Fibroblast of villous mesenchyme (primary cell): ENCODE data around the gene TJP1. TPM values are rescaled to one million over a fixed set of nuclear protein-coding genes. Genes with fewer than 3 reads are reported as not detected.
A peak's percentile ranks its signal among the peaks of the same experiment; 100 is the strongest.
"Not testable (repeated sequence)": the region's sequence is repeated elsewhere in the genome, so short reads cannot be mapped to it uniquely, and the experiment has no call there.

Experiments used
- DNase-seq: peaks from one replicate; pipeline ENCODE4 v3.0.0-alpha.2; 2010; ENCODE audit warnings: low read depth
- H3K4me3 ChIP-seq: 2 replicates; pipeline ENCODE4 v1.5.1; 2011; ENCODE audit warnings: low read depth, mild to moderate bottlenecking, low read length
- total RNA-seq: library from RNA; depleted of rRNA; stranded (reverse); fragments of >200 nt; gene quantifications from 2 replicates; pipeline ENCODE4 v1.2.3, GENCODE V29; 2012
- TF ChIP-seq, protein P1 (sequence below): IDR thresholded peaks from 2 replicates; pipeline ENCODE4 v1.5.1; 2012; ENCODE audit warnings: low read depth, mild to moderate bottlenecking, low read length; ENCODE audit not compliant: insufficient read depth

Gene TJP1
- total RNA-seq, 1 donor, result 103 TPM

DNA sequence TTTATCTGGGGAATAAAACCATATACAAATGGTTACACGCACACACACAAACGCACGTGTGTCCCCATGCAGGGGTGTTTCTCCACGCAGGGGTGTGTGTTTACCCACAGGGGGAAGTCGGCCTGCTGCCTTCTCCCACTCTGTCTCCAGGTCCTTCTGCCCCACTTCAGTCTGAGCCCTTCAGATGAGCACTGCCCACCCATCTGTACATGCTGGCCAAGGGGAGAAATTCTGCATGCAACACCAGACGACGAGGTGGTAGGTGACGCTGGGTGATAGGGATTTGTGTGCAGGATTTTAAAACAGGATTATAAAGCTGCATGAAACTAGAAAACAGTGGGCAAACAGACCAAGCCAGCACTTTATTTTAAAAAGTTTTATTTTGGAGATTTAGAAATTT, 122.5 kb downstream of the TJP1 start:
- no peak for DNase-seq
- TF ChIP-seq, protein P1, sequence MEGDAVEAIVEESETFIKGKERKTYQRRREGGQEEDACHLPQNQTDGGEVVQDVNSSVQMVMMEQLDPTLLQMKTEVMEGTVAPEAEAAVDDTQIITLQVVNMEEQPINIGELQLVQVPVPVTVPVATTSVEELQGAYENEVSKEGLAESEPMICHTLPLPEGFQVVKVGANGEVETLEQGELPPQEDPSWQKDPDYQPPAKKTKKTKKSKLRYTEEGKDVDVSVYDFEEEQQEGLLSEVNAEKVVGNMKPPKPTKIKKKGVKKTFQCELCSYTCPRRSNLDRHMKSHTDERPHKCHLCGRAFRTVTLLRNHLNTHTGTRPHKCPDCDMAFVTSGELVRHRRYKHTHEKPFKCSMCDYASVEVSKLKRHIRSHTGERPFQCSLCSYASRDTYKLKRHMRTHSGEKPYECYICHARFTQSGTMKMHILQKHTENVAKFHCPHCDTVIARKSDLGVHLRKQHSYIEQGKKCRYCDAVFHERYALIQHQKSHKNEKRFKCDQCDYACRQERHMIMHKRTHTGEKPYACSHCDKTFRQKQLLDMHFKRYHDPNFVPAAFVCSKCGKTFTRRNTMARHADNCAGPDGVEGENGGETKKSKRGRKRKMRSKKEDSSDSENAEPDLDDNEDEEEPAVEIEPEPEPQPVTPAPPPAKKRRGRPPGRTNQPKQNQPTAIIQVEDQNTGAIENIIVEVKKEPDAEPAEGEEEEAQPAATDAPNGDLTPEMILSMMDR, result no peak
- no peak overlapping the region for H3K4me3 ChIP-seq

DNA sequence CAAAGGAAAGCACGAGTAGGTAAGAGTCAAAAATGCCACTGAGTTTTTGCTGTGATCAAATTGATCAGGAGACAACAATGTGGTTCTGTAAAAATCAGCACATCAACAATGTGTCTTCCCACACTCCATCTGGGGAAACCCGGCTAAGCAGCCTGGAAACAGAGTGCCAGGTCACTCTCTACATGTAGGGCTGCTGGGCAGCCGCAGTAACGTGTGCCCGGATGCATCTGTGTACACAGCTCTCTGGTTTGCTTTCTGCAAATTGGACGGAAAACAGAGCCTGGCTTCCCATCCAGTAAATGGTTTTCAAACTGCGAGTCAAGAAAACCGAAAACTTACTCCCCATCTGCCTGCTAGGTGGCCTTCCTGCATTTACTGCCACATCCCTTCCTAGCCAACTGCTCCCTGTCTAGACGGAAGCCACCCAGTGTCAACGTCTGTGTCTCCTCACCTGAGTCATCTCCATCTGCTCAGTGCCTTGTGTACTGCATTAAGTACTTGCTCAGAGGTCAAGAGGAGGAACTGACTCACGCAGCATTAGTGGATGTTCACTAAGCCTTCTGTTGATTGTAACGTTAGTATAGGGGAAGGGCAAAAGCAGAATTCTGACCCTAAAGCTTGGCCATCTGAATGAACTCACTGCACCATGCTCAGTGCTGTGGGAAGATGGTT, 124.1 kb downstream of the TJP1 start:
- peak; percentile 85 for DNase-seq
- TF ChIP-seq, protein P1, result no peak
- H3K4me3 ChIP-seq, result no peak overlapping the region

DNA sequence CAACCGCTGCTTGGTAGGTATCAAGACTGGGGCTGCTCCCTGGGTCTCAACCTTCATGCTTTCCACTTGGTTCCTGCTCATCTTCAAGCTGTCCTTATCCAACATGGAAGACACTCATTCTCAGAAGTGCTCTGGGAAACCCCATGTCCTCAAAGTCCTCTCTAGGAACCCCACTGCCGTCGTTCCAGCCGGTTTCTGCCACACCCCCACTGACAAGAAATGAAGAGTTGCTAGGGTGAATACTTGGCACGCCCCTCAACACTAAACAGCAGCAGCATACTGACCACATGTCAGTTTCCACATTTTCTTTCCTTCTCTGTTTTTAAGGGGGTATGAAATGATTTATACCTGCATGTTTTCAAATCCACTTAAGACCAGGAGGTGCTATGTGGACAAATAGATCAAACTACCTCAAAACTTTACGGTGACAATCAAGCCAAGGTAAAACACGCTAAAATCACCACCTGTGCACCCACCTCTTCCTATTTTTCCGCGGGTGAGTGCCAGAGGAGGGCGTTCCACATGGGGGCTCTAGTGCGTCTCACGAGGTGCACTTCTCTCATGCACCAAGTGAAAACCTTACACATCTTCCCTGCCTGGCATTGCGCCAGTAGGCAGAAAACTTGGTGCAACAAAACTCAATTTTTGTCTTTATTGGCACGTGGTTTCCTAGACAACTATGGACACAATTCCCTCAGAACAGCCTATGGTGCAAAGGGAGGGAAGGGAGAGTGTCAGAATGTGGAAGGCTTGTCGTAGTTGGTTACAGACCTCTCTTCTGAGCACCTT, 125.1 kb downstream of the TJP1 start:
- no peak for DNase-seq
- TF ChIP-seq, protein P1, result no peak
- no peak overlapping the region for H3K4me3 ChIP-seq

DNA sequence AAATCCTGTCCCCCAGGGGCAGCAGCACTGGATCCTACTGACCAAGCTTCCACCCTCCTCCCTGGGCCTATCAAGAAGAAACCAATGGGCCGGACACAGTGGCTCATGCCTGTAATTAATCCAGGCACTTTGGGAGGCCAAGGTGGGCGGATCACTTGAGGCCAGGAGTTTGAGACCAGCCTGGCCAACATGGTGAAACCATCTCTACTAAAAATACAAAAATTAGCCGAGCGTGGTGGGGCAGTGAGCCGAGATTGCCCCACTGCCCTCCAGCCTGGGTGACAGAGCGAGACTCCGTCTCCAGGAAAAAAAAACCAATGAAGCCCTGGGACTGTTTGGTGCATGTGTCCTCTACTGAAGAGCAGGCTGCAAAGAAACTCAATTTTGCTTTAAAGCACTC, 125.8 kb downstream of the TJP1 start:
- DNase-seq, H3K4me3 ChIP-seq: not testable (repeated sequence)

DNA sequence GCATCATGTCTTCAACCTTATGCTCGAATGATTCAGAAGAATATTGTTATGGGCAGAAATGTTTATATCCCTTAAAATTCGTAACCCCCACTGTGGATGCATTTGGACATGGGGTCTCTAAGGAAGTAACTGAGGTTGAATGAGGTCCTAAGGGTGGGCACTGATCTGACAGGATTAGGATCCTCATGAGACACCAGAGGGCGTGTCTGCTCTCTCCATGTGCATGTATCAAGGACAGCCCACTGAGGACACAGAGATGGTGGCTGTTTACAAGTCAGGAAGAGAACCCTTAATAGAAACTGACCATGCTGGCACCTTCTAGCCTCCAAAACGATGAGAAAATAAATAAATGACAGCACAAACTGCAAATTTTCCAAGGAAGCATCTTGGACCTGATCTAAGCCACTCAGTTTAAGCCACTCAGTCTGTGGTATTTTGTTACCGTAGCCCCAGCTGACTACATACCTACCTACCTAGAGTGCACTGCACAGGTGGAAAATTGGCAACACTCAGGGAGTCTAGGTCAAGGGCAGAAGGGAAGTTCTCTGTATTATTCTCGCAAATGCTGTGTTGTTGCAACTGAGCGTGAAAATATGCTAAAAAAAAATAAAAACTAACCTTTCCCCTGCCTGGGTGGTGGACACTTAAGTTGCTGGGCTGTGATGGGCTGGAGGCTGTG, 126.6 kb downstream of the TJP1 start:
- H3K4me3 ChIP-seq, result no peak overlapping the region
- DNase-seq, result no peak
- TF ChIP-seq, protein P1, result peak; percentile 13

DNA sequence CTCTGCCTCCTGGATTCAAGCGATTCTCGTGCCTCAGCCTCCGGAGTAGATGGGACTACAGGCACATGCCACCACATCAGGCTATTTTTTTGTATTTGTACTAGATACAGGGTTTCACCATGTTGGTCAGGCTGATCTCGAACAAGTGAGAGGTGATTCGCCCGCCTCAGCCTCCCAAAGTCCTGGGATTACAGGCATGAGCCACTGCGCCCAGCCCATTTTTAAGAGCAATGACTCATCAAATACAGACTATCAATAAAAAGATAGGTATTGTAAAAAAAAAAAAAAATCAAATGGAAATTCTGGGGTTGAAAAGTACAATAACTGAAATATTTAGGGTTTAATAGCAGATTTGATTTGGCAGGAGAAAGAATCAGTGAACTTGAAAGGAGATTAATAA, 129.0 kb downstream of the TJP1 start:
- TF ChIP-seq, protein P1, result no peak
- no peak for DNase-seq
- no peak overlapping the region for H3K4me3 ChIP-seq

DNA sequence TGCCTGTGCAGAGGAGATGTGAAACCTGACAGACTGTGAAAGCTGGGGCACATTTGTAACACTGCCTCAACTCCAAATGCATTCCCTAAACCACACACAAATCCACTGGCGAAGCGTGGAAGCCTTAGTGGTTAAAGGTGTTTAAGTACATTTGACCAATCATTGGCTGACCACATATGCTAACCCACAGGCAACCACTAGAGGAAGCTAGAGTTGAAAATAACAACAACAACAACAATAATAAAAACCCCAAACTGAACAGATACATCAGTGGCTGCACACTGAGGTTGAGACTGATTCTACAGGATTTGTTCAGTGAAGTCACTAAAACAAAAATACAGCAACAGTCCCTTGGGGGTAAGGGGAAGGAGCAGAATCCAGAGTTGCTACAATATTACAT, 129.7 kb downstream of the TJP1 start:
- TF ChIP-seq, protein P1, result peak; percentile 46
- no peak overlapping the region for H3K4me3 ChIP-seq
- no peak for DNase-seq
